ENCODE measurements around the gene NADK. TPM values are rescaled to one million over a fixed set of nuclear protein-coding genes. Genes with fewer than 3 reads are reported as not detected.
"Not testable (repeated sequence)": the region's sequence is repeated elsewhere in the genome, so short reads cannot be mapped to it uniquely, and the experiment has no call there.

The NADK gene
- total RNA-seq, 1 experiment from 2014 or later = 124 TPM

DNA sequence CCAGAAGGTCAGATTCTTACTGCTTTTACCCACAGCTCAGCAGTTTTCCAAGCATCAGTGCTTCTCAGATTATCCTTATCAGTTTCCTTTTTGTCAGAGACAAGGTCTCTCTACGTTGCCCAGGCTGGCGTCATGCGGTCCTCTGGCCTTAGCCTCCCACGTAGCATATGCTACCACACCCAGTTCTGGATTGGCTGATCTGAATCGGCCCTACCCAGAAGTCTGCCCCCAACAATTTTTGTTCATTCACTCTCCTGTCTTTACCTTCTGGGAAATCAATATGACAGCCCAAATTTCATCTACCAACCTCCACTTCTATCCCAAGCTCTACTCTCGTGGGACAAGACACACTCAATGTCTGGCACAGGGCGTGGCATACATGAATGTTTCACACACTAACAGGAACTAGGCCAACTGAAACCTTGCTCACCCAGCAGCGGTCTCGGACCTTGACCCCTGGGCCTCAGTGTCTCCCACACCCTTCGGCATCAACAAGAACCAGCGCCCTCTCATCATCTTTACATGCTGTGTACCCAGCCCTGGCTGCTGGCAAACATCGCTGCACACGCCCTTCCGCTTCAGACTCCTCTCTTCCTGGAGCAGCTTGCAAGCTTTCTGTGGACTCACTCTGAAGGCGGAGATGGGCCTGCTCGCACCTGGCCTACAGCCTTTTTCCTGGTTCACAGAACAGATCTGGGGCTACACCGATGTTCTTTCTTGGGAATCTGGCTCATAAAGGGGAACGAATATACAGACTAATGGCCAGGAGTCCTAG is 63.0 kb downstream of the NADK start:
- peaks cover 44% of the 10 kb centered on the region for H3K36me3 Mint-ChIP-seq

GRCh38 chr1:1707897-1708296 is 70.4 kb downstream of the NADK start:
- DNase-seq (ENCODE audit: low spot score); POLR2A ChIA-PET; H3K27me3 Mint-ChIP-seq (ENCODE audit: low read depth); H3K4me3 Mint-ChIP-seq; H3K9me3 Mint-ChIP-seq; ATAC-seq; H3K4me1 Mint-ChIP-seq; H3K27ac Mint-ChIP-seq; CTCF ChIA-PET; H3K36me3 Mint-ChIP-seq: not testable (repeated sequence)

More for the DNA sequence above, 63.0 kb downstream of the NADK start:
- H3K9me3 Mint-ChIP-seq; CTCF ChIA-PET; POLR2A ChIA-PET; H3K4me1 Mint-ChIP-seq; H3K27me3 Mint-ChIP-seq (ENCODE audit: low read depth); ATAC-seq; H3K4me3 Mint-ChIP-seq; H3K27ac Mint-ChIP-seq; DNase-seq (ENCODE audit: low spot score): not testable (repeated sequence)

DNA sequence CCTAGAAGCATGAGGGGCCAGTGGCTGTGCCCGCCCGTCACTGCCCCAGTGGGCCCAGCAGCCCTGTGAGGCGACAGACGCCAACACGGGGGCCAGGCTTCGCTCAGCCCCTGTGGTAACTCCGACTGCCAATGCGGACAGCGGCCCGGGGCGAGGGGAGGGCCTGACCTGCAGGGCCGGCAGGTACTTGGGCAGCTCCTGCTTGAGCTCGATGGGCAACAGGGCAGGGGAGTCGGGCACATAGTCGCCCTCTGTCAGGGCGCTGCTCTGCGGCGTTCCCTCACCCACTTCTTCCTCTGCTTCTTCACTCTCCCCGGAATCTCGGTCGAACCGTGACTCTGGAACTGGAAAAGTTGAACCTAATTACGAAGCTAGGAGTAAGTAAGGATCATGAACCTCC is 71.0 kb downstream of the NADK start:
- DNase-seq (ENCODE audit: low spot score); CTCF ChIA-PET; H3K4me3 Mint-ChIP-seq; H3K4me1 Mint-ChIP-seq; POLR2A ChIA-PET; ATAC-seq; H3K9me3 Mint-ChIP-seq; H3K27me3 Mint-ChIP-seq (ENCODE audit: low read depth); H3K27ac Mint-ChIP-seq; H3K36me3 Mint-ChIP-seq: not testable (repeated sequence)

GRCh38 chr1:1705623-1706022 is 72.6 kb downstream of the NADK start:
- H3K27me3 Mint-ChIP-seq (ENCODE audit: low read depth); H3K4me3 Mint-ChIP-seq; ATAC-seq; DNase-seq (ENCODE audit: low spot score); H3K9me3 Mint-ChIP-seq; H3K36me3 Mint-ChIP-seq; H3K27ac Mint-ChIP-seq; POLR2A ChIA-PET; H3K4me1 Mint-ChIP-seq: not testable (repeated sequence)
- CTCF ChIA-PET = interaction anchor here (0.9 kb wide), 1 partner anchor 203 kb away, joined by 3 read pairs; no protein-coding TSS in a partner anchor

DNA sequence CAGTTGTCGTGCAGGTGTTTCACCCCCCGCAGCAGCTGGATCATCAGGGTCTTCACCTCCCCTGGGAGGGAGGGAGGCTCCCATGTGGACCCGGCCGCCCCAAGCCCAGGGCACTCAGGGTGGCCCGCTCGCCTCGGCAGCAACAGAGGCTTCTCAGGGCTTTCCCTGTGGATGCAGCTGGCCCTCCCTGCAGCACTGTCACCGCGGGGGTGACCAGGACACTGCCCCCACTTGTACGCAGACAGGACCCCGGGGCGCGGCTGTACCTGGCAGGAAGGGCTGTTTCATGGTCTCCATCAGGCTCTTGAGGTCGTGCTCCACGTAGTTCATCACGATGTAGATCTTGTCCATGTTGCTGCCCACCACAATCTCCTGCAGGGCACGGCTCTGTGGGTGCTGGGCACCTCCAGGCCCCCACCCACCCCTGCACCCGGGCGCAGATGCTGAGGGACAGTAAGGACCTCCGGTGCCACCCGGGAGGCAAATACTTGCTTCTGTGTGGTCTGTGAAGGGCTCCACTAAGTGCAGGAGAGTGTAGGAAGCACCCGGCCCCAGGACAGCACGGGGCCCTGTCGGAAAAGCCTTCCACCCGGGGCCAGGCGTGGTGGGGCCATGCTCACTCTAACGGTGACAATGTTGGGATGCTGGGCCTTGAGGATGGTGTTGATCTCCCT is 73.8 kb downstream of the NADK start:
- H3K4me3 Mint-ChIP-seq; H3K9me3 Mint-ChIP-seq; CTCF ChIA-PET; H3K4me1 Mint-ChIP-seq; H3K27ac Mint-ChIP-seq; ATAC-seq; H3K36me3 Mint-ChIP-seq; DNase-seq (ENCODE audit: low spot score); POLR2A ChIA-PET; H3K27me3 Mint-ChIP-seq (ENCODE audit: low read depth): not testable (repeated sequence)

DNA sequence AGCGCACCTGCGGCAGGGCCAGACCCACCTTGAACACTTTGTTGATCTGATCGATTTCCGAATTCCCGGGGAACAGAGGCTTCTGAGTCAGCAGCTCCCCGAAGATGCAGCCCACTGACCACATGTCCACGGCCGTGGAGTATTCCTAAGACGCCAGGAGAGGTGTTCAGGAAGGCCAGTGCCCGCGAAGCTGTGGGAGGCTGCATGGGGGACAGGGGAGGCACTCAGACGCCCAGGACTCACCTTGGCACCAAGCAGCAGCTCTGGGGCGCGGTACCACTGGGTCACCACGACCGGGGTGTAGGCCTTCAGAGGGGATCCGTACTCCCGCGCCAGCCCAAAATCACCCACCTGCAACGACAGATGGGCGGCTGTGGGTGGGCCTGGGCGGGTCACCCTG is 74.5 kb downstream of the NADK start:
- POLR2A ChIA-PET = no interaction called here
- H3K27me3 Mint-ChIP-seq (ENCODE audit: low read depth) = no peaks in the 10 kb centered on the region
- H3K36me3 Mint-ChIP-seq = peaks cover 5% of the 10 kb centered on the region; the same call in 1 of the 2 replicates
- ATAC-seq = no peak
- H3K4me3 Mint-ChIP-seq = no peak overlapping the region
- CTCF ChIA-PET = no interaction called here
- H3K27ac Mint-ChIP-seq = no peak overlapping the region
- H3K9me3 Mint-ChIP-seq = no peaks in the 10 kb centered on the region
- no peak for DNase-seq (ENCODE audit: low spot score)
- no peaks in the 10 kb centered on the region for H3K4me1 Mint-ChIP-seq
- TF ChIP-seq ERG (CRISPR knock-in tag; IDR thresholded peaks at IDR 0.05) = no peak
- TF ChIP-seq, protein P1, sequence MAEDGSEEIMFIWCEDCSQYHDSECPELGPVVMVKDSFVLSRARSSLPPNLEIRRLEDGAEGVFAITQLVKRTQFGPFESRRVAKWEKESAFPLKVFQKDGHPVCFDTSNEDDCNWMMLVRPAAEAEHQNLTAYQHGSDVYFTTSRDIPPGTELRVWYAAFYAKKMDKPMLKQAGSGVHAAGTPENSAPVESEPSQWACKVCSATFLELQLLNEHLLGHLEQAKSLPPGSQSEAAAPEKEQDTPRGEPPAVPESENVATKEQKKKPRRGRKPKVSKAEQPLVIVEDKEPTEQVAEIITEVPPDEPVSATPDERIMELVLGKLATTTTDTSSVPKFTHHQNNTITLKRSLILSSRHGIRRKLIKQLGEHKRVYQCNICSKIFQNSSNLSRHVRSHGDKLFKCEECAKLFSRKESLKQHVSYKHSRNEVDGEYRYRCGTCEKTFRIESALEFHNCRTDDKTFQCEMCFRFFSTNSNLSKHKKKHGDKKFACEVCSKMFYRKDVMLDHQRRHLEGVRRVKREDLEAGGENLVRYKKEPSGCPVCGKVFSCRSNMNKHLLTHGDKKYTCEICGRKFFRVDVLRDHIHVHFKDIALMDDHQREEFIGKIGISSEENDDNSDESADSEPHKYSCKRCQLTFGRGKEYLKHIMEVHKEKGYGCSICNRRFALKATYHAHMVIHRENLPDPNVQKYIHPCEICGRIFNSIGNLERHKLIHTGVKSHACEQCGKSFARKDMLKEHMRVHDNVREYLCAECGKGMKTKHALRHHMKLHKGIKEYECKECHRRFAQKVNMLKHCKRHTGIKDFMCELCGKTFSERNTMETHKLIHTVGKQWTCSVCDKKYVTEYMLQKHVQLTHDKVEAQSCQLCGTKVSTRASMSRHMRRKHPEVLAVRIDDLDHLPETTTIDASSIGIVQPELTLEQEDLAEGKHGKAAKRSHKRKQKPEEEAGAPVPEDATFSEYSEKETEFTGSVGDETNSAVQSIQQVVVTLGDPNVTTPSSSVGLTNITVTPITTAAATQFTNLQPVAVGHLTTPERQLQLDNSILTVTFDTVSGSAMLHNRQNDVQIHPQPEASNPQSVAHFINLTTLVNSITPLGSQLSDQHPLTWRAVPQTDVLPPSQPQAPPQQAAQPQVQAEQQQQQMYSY (CRISPR knock-in tag; IDR thresholded peaks at IDR 0.05) = no peak
- TF ChIP-seq PREB (CRISPR knock-in tag; IDR thresholded peaks at IDR 0.05; ENCODE audit: borderline replicate concordance) = no peak
- TF ChIP-seq NR3C1 (CRISPR knock-in tag; conservative IDR thresholded peaks at IDR 0.05; ENCODE audit: low read depth) = no peak
- no peak for TF ChIP-seq ESRRA (CRISPR knock-in tag; IDR thresholded peaks at IDR 0.05; ENCODE audit: borderline replicate concordance)
- TF ChIP-seq E2F5 (CRISPR knock-in tag; IDR thresholded peaks at IDR 0.05) = no peak
- TF ChIP-seq NFE2L1 (CRISPR knock-in tag; IDR thresholded peaks at IDR 0.05) = no peak
- no peak for TF ChIP-seq MXD4 (CRISPR knock-in tag; IDR thresholded peaks at IDR 0.05; ENCODE audit: borderline replicate concordance)
- TF ChIP-seq GRHL2 (CRISPR knock-in tag; IDR thresholded peaks at IDR 0.05; ENCODE audit: insufficient replicate concordance, severe bottlenecking) = no peak
- TF ChIP-seq SP1 (CRISPR knock-in tag; conservative IDR thresholded peaks at IDR 0.05) = no peak
- TF ChIP-seq GABPB1 (CRISPR knock-in tag; IDR thresholded peaks at IDR 0.05) = no peak
